Measurements from ENCODE around the gene PARL. TPM values are rescaled to one million over a fixed set of nuclear protein-coding genes. Genes with fewer than 3 reads are reported as not detected.

The PARL gene
- total RNA-seq, 4 donors from 2014 or later = 30.5 to 49.5 (median 41.3) TPM

MicroRNAs encoded within 50 kb of the gene (microRNA counts, 767-probe panel; counts per million panel counts)
- microRNA hsa-miR-4448 = 356 to 448 counts per million in 2 donors

Small RNA genes lying within 50 kb of the gene (microRNA-seq; reads per million reads assigned to microRNA genes)
- 0 reads per million in 2 donors for gene MIR4448 (ENCODE audit: borderline replicate concordance in 2 of 2)

Other genes with a start within 250 kb of the PARL start
- gene KLHL24, start 249.3 kb downstream of the PARL start, total RNA-seq = 100 to 1,000 TPM; 118 to 301 (median 222) TPM
- 10 to 100 TPM in 2 of 4 donors, 1 to 10 TPM in 2; 5.7 to 10.8 (median 9.3) TPM for gene YEATS2, start 187.1 kb downstream of the PARL start, total RNA-seq
- 10 to 100 TPM in 2 of 4 donors, 1 to 10 TPM in 2; 2.5 to 13.8 (median 9.7) TPM for gene MAP6D1, start 59.3 kb downstream of the PARL start, total RNA-seq
- 10 to 100 TPM; 20.4 to 52.2 (median 39.5) TPM for gene ABCC5, start 133.0 kb upstream of the PARL start, total RNA-seq
- not detected for gene HTR3D, start 146.9 kb upstream of the PARL start, total RNA-seq
- not detected for gene HTR3C, start 168.2 kb upstream of the PARL start, total RNA-seq
- gene HTR3E, start 212.2 kb upstream of the PARL start, total RNA-seq = not detected